Stimulated activated CD4-positive, alpha-beta T cell treated with anti-CD3 and anti-CD28 coated beads, Interleukin-2, amount 100 ng/mL, for 24 hours (primary cell): ENCODE results near the gene KRT6B.
"Not testable (repeated sequence)": the region's sequence is repeated elsewhere in the genome, so short reads cannot be mapped to it uniquely, and the experiment has no call there.

Experiments
- DNase-seq, 2 donors: peaks; one replicate each; pipeline ENCODE4 v3.0.0-alpha.2; 2020

The KRT6B gene

GRCh38 chr12:52452101-52452500 is at the start of gene KRT6B:
Gene KRT6B (minus strand): TSS chr12:52452146. CDS start chr12:52452078, 68 bp downstream.
- no peak for DNase-seq

GRCh38 chr12:52501490-52501889 is 49.5 kb upstream of the KRT6B start:
- no peak for DNase-seq

- not testable (repeated sequence) for DNase-seq
These were observed 48.6 kb upstream of the KRT6B start for GRCh38 chr12:52500574-52500973.

DNA sequence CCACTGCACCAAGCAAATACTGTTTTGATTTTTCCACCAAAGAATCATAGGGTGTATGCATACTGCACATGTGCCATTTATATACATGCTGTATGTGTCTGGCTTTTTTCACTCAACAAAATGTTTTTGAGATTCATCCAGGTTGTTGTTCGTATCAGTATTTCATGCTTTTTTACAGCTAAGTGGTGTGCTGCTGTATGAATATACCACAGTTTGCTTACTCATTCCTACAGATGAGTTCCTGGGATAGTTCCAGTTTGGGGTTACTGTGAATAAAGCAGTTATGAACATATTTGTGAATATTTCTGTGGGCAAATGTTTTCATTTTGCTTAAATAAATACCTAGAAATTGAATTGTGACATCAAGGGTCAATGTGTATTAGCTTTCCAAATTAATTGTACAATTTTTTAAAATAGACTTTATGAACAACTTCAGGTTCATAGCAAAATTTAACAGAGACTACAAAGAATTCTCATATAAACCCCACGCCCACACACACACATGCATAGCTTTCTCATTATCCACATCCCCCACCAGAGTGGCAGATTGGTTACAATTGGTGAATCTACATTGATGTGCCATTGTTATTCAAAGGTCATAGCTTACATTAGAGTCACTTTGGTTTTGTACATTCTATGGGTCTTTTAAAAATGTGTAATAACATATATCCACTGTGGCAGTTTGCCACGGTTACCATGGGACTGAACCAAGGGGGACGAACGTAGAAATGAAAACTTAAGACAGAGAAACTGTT is 48.0 kb upstream of the KRT6B start:
- no peak for DNase-seq

DNA sequence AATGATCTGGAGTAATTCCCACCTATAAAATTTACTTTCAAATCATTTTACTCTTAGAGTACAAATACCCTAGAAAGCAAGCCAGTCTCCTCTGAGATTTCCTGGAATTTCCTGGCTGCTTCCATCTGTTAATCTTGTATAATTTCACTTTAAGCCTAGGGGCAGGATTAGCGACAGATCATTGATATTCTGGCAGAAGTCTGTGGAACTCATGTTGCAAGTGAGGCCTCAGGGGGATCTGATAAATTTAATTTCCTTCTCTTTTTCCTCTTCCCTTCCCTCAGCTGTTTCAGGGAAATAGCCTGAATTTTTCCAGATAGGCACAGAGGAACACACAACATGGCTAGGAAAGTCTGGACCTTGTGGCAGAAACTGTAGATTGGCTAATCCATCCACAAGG is 47.0 kb upstream of the KRT6B start:
- DNase-seq, result no peak

DNA sequence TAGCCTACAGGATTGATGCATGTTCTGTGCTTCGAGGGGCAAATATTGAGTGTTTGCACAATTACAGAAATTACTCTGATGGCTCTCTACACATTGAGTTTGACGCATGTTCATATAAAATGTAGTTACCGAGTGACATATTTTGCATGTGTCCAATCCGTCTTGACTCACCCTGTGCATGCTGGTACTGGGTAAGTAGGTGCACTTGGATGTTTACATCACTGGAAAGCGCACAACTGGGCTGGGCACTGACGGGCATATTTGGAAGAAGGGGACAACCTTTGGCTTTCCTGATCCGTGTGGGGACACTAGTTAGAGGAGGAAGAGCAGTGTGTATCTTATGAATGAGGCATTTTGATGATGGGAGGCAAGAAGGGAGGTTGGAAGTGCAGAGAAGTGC is 46.0 kb upstream of the KRT6B start:
- DNase-seq, result no peak

GRCh38 chr12:52496590-52497071 is 44.7 kb upstream of the KRT6B start:
- DNase-seq, result no peak

DNA sequence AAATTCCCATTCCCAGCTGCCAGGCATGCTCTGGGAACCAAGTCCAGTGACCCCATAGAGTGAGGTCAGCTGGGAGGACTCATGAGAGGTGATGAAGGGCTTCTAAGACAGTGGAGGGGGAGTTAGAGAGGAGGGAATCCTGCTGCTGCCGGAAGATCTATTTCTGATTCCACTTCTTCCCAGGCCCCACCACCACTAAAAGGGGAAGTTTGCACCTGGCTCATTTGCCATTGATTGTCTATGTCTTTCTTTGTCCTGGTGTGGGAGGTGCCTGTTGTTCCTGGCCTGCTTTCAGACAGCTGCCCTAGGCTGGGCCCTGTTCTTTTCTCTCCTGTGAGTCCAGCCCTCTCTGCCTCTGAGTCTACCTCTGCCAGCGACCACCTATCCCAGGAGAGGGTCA is 44.1 kb upstream of the KRT6B start:
- no peak for DNase-seq

- no peak for DNase-seq
These were observed 43.4 kb upstream of the KRT6B start for GRCh38 chr12:52495389-52495788.

DNA sequence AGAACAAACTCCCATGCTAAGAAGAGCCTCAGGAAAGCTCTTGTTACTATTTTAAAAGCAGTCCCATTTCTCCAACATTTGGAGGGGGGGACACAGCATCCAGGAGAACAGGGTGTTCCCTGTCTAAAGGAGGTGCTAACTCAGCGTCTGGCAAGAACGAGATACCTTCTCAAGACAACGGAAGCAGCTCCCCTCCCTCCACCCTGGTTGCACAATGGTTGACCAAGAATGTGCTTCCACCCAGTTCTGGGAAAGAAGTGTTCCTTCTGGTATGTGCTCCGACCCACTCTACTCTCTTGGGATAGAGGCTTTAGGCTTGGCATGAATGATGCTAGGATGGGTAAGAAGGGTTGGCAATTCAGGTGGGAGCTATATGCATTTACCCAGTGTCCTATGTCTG is 42.6 kb upstream of the KRT6B start:
- DNase-seq, result no peak

GRCh38 chr12:52494100-52494499 is 42.2 kb upstream of the KRT6B start:
- DNase-seq, result no peak

- DNase-seq, result no peak
These were observed 41.2 kb upstream of the KRT6B start, which contains the start of gene KRT6A for GRCh38 chr12:52493172-52493571. Gene KRT6A (minus strand): TSS chr12:52493257. CDS start chr12:52493188, 69 bp downstream.

DNA sequence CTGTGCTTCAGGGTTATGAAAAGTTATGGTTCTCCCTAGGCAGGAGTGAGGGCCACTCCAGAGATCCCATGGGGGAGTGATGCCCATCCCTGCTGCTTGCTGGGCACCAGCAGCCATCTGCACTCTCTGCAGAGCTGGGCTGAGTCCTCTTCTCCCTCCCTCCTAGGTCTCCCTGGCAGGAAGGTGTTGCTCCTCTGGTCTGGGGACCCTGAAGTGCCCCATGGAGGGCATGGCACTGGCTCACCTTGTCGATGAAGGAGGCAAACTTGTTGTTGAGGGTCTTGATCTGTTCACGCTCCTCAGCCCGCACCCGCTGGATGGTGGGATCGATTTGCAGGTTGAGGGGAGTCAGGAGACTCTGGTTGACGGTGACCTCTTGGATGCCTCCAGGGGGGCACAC is 40.5 kb upstream of the KRT6B start:
- not testable (repeated sequence) for DNase-seq

DNA sequence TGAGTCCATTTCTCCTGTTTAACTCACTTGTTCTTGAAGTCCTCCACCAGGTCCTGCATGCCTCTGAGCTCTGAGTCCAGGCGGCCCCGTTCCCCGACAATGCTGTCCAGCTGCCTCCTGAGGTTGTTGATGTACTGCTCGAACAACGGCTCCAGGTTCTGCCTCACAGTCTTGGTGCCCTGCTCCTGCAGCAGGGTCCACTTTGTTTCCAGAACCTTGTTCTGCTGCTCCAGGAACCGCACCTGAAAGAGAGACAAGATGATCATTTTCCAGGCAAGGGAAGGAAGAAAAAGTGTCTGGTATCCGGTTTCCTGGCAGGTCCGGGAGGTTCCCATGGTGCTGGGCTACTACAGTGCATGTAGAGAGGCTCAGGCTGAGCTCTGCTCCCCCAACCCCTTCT is 39.5 kb upstream of the KRT6B start:
- not testable (repeated sequence) for DNase-seq

- DNase-seq, result no peak
These were observed 36.8 kb upstream of the KRT6B start for GRCh38 chr12:52488736-52489135.

DNA sequence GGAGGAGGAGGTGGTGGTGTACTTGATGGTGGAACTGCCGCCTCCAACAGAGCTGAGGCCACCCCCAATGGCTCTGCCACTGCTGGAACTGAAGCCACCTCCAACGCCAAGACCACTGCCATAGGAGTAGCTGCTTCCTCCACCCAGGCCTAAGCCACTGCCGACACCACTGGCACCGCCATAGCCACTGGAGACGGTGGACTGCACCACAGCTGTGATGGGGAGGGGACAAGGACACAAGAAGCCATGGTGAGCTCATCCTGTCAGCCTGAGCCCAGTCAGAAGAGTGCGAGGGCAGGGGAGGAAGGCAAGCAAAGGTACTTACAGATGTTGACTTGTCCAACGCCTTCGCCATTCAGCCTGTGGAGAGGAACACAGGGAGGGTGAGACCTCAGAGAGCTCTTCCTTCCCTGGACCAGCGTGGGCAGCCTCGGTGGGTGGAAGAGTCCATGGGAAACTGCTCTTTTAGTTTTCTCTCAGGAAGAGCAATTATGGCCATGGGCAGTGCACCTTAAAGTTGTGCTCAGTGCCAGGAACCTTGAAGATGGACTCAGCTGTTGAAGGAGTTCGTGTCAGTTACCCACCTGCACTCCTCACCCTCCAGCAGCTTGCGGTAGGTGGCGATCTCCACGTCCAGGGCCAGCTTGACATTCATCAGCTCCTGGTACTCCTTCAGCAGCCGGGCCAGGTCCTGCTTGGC is 35.9 kb upstream of the KRT6B start:
- not testable (repeated sequence) for DNase-seq

GRCh38 chr12:52487211-52487610 is 35.3 kb upstream of the KRT6B start:
- no peak for DNase-seq

GRCh38 chr12:52486166-52487105 is 34.5 kb upstream of the KRT6B start:
- DNase-seq, result no peak

DNA sequence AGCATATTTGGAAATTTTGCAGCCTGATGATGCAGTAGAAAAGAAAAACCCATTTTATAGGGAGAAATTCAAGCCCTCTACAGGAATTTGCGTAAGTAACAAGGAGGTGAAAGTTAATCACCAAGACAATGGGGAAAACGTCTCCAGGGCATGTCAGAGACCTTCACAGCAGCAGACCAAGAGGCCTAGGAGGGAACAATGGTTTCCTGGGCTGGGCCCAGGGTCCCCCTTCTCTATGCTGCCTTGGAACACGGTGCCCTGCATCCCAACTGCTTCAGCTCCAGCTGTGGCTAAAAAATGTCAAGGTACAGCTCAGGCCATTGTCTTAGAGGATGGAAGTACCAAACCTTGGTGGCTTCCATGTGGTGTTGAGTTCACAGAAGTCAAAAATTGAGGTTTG is 28.1 kb upstream of the KRT6B start:
- DNase-seq, result no peak

GRCh38 chr12:52477651-52478050 is 25.7 kb upstream of the KRT6B start:
- no peak for DNase-seq

DNA sequence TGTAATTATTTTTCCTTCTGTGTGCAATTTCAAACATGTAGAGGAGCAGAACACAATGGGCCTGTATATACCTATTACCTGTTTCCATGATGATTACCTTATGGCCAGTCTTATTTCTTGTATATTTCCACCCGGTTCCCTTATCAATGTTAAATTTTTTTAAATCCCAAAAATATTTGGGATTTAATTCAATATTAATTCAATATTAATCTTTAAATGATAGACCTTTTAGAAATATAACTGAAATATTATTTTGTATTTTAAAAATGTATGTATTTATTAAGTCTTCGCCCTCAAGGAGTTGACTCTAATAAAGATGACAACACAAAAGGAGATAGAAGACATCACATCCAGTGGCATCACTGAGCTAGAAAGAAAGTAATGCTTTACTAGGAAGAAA is 22.3 kb upstream of the KRT6B start:
- no peak for DNase-seq

DNA sequence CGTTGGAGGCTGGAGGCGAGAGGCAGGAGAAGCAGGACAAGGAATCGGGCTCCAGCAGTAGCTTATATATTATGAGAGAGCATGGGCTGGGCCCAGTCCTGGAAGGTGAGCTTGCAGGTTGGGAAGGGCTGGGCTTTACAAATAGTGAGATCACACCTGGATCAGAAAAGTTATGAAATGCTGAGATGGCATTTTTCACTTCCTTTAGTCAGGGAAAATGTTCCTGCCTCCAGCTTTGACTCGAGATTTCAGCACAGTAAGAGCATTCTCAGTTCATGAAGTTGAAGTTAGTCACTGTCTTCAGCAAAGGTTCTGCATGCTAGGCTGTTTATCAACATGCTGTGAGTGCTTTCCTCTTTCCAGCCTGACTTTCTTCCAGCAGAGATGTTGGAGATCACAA is 21.8 kb upstream of the KRT6B start, which contains the start of gene KRT6C:
Gene KRT6C (minus strand): TSS at position 38 of the 400 bp plus-strand sequence. CDS start 68 bp downstream, outside the sequence.
- DNase-seq, result no peak

- DNase-seq, result no peak
These were observed 17.9 kb upstream of the KRT6B start for GRCh38 chr12:52469853-52470252.
